Stimulated activated naive CD8-positive, alpha-beta T cell treated with anti-CD3 and anti-CD28 coated beads, Interleukin-15, Interleukin-2, amounts not matched to agents 100 U/mL and 50 U/mL, for 24 hours (primary cell): ENCODE results near the gene JMJD1C.
A peak's percentile ranks its signal among the peaks of the same experiment; 100 is the strongest.
"Not testable (repeated sequence)": the region's sequence is repeated elsewhere in the genome, so short reads cannot be mapped to it uniquely, and the experiment has no call there.

Experiments used
- ATAC-seq: fragments of 150-1000 bp; cut with Tn5 transposase; one replicate; pipeline ENCODE4 v1.10.0; 2021
- DNase-seq: peaks from one replicate; pipeline ENCODE4 v3.0.0; 2021

Gene JMJD1C

DNA sequence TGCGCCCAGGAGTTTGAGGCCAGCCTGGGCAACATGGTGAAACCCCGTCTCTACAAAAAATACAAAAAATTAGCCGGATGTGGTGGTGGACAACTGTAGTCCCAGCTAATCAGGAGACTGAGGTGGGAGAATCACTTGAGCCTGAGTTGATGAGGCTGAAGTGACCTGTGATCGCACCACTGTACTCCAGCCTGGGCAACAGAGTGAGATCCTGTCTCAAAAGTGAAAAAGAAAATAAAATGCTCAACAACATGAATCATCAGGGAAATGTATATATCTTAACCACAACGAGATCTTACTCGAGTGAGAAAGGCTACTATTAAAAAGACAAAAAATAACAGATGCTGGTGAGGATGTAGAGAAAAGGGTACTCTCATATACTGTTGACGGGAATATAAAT is 72.7 kb downstream of the JMJD1C start:
- ATAC-seq (no peak), DNase-seq (no peak)

DNA sequence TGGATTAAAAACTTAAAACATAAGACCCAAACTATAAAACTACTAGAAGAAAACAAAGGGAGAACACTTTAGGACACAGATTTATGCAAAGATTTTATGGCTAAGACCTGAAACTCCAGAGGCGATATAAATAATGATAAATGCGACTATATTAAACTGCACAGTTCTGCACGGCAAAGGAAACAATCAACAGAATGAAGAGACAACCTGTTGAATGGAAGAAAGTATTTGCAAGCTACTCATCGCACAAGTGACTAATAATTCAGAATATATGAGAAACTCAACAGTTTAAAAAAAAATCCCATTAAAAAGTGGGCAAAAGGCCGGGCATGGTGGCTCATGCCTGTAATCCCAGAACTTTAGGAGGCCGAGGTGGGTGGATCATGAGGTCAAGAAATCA is 73.6 kb downstream of the JMJD1C start:
- ATAC-seq (no peak), DNase-seq (no peak)

DNA sequence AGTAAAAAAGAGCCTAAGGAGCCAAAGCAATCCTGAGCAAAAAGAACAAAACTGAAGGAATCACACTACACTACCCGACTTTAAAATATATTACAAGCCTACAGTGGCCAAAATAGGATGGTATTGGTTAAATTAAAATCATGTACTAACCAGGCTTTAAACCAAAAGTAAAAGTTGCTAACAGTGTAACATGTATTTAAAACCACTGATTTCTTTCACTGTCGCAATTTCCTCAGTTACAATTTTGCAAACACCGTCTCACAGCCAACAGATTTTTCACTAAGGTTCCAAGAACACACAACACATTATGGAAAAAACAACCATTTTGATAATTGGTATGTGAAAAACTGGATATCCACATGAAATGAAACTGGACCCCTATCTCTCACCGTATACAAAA is 74.0 kb downstream of the JMJD1C start:
- ATAC-seq (no peak), DNase-seq (no peak)

DNA sequence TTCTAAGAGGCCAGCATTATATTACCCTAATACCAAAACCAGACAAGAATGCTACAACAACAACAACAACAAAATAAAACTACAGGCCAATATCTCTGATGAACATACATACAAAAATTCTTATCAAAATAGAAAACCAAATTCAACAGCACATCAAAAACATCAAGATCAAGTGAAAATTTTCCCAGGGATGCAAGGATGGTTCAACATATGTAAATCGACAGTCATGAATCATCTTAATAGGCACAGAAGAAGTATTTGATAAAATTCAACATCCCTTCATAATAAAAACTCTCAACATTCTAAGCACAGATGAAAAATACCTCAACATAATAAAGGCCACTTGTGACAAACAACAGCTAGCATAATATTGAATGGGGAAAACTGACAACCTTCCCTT is 75.3 kb downstream of the JMJD1C start:
- DNase-seq (no peak), ATAC-seq (no peak)

DNA sequence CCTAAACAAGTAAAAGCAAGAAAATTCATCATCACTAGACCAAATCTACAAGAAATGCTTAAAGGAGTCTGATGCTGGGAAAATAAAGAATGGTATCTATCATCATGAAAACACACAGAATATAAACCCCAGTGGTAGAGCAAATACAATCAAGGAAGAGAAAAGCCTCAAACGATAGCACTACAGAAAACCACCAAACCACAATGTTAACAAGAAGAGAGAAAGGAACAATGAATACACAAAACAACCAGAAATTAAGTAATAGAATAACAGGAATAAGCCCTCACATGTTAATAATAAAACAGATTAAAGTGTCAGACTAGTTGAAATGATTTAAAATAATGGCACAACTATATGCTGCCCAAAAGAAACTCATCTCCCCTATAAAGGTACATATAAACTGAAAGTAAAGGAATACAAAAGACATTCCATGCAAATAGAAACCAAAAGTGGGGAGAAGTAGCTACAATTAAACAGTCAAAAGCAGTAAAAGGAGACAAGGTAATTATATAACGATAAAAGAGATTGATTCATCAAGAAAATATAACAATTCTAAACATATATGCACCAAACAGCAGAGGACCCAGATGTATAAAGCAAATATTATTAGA is 77.3 kb downstream of the JMJD1C start:
- DNase-seq, result no peak
- ATAC-seq, result no peak

DNA sequence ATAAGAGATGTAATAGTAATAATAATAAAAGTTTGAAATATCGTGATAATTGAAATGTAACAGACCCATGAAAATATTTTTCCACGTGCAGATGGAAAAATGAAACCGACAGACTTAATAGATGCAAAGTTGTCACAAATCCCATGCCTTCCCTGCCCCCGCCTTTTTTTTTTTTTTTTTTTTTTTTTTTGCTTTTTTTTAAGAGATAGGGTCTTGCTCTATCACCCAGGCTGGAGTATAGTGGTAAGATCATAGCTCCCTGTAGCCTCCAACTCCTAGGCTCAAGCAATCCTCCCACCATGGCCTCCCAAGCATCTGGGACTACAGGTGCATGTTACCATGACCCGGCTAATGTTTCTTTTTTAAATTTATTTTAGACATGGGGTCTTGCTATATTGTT is 80.5 kb downstream of the JMJD1C start:
- no peak for DNase-seq
- no peak for ATAC-seq

DNA sequence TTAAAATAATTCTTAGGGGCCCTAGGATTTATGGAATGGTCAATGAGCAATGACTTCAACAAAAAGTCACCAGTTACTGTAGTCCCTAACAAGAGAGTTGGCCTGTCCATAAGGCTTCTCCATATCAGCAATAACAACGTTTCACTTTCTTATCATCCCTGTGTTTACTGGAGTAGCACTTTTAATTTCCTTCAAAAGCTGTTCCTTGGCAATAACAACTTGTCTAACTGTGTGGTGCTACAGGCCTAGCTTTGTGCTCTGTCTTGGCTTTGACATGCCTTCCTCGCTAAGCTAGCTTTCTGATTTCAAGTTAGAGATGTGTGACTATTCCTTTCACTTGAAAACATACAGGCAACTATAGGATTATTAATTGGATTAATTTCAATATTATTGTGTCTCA is 81.1 kb downstream of the JMJD1C start:
- ATAC-seq (no peak), DNase-seq (no peak)

DNA sequence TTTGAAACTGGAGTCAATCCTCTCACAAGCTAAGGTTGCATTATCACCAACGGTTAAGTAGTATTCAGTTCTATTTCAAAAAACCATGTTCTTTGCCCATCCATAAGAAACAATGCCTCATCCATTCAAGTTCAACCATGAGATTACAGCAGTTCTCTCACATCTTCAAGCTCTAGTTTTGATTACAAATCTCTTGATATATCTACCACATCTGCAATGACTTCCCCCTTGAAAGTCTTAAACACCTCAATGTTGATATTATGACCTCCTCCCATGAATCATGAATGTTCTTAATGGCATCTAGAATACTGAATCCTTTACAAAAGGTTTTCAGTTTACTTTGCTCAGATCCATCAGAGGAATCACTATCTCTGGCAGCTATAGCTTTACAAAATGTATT is 81.8 kb downstream of the JMJD1C start:
- no peak for ATAC-seq

DNA sequence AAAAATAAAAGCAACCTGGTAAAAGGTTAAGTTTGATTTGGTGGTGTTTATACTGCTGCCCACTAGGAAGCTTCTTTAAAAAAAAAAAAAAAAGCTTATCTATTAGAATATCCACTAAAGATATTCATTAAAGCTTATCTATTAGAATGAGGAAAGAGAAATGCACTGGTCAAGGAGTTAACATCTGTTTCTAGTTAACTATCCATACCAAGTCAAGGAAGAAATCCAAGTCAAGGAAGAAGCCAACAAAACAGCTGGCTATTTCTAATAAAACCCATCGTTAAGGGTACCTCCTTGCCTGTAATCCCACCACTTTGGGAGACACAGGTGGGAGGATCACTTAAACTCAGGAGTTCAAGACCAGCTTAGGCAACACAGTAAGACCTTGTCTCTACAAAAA is 82.6 kb downstream of the JMJD1C start:
- ATAC-seq, result no peak
- DNase-seq, result no peak

More for the DNA sequence above, 81.8 kb downstream of the JMJD1C start:
- DNase-seq, result no peak

DNA sequence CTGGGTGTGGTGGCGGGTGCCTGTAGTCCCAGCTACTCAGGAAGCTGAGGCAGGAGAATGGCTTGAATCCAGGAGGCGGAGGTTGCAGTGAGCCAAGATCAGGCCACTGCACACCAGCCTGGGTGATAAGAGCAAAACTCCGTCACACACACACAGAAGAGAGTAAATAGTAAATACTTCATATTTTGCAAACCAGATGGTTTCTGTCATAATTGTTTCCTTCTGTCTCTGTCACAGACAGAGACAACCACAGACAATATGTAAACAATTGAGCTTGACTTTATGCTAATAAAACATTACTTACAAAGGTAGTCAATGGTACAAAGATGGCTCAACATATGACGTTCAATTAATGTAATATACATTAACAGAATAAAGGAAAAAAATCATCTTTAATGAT is 83.7 kb downstream of the JMJD1C start:
- ATAC-seq, result no peak
- no peak for DNase-seq

DNA sequence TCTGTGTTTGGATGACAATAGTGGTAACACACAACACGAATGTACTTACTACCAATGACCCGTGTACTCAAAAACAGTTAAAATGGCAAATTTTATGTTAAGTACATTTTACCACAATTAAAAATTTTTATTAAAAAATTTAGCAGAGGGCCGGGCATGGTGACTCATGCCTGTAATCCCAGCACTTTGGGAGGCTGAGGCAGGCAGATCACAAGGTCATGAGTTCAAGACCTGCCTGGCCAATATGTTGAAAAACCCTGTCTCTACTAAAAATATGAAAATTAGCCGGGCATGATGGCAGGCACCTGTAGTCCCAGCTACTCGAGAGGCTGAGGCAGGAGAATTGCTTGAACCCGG is 88.5 kb downstream of the JMJD1C start:
- DNase-seq, ATAC-seq: not testable (repeated sequence)

DNA sequence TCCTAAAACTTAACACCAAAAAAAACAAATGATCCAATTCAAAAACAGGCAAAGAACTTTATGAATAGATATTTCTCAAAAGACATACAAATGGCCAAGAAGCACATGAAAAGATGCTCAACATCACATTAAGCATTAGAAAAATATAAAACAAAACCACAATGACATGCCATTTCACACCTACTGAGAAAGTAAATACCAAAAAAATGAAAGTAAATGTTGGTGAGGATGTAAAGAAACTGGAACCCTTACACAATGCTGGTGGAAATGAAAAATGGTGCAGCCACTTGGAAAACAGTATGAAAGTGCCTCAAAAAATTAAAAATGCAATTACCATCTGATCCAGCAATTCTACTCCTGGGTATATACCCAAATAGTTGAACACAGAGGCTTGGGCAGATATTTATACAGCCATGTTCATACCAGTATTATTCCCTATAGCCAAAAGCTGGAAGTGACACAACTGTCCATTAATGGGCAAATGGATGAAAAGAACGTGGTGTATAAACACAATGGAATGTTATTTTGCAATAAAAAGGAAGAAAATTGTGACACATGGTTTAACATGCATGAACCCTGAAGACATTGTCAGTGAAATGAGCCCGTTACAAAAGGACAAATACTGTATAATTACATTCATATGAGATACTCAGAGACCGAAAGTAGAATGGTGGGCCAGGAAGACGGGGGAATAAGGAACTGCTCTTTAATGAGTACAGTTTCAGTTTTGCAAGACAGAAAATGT is 89.0 kb downstream of the JMJD1C start:
- ATAC-seq (no peak), DNase-seq (no peak)

DNA sequence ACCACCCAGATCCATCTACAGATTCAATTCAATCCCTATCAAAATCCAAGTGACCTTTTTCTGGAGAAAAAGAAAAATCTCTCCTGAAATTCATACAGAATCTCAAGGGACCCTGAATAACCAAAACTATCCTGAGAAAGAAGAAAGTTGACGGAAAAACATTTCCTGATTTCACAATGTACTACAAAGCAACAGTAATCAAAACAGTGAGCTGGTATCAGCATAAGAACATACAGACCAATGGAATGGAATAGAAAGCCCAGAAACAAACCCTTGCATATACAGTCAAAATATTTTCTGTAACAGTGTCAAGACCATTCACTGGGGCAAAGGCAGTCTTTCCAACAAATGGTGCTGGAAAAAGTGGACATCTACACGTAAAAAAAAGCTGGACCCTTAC is 89.9 kb downstream of the JMJD1C start:
- no peak for DNase-seq

DNA sequence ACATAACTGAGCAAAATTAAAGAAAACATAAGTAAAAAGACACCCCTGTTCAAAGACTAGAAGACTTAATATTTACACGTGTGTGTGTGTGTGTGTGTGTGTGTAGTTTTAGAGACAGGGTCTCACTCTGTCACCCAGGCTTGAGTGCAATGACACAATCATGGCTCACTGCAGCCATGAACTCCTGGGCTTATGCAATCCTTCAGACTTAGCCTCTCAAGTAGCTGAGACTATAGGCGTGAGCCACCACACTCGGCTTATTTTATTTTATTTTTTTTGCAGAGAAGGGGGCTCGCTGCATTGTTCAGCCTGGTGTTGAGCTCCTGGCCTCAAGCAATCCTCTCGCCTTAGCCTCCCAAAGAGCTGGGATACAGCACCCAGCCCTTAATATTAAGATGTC is 90.3 kb downstream of the JMJD1C start:
- ATAC-seq, result no peak
- no peak for DNase-seq

More for the DNA sequence above, 89.9 kb downstream of the JMJD1C start:
- no peak for ATAC-seq

DNA sequence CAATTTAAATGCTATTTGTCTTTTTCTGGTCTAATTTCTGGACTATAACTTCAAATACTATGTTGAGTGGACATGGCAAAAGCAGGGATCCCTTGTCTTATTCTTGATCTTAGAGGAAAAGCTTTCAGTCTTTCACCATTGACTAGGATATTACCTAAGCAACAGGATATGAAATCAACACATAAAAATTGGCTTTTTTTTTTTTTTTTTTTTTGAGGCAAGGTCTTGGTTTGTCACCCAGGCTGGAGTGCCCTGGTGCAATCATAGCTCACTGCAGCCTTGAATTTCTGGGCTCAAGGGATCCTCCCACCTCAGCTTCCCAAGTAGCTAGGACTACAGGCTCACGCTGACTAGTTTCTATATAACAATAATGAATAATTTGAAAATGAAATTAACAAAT is 90.8 kb downstream of the JMJD1C start:
- no peak for DNase-seq
- no peak for ATAC-seq

DNA sequence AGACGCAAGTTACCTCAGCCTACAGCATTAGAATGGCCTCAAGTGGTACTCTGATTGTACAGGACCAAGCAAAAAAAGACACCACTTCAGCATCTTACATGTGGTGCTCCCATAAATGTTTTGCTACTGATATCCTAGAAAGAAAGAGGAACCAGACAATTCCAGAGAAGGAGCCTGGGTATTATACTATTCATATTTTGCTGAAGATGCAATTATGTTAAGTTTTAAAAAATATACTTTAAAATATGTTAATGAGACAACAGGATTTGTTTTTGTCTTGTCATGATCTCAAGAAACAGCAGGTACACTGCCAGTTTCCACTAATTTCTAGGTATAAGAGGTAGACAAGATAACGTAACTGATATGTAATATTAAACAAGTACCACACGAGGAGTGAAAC is 92.6 kb downstream of the JMJD1C start:
- no peak for ATAC-seq
- no peak for DNase-seq

DNA sequence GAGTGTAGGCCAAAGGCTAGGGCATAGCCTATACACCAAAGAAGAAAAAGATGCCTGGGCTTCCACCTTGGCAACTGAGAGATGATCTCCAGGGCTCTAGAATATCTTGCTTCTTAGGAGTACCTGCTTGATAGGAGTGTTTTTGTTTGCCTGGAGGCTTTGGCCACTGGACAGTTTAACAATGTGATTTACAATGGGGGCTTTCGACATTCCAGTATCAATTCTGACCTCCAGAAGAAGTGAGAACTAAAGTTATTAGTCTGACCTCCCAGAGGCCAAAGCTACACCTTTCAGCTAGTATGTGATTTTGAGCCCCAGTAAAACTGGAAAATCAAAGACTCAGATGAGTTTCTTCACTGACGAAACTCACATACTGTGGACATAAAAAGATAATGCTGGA is 96.1 kb downstream of the JMJD1C start:
- ATAC-seq, result no peak
- no peak for DNase-seq

DNA sequence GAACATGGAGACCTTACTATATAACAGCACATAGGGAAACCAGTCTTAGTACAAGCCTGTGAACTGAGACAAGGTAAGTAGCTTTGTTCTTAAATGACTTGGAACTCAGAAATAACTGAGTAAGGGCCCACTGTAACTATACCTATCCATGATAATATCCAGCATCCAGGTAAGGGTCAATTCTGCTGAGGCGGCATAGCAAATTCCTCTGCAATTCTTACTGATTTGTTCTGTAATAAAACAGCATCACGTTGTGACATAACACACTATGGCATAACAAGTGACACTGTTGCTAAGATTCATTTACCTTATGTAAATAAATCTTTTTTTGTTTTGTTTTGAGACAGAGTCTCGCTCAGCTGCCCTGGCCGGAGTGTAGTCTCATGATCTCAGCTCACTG is 97.4 kb downstream of the JMJD1C start:
- ATAC-seq (no peak), DNase-seq (no peak)

DNA sequence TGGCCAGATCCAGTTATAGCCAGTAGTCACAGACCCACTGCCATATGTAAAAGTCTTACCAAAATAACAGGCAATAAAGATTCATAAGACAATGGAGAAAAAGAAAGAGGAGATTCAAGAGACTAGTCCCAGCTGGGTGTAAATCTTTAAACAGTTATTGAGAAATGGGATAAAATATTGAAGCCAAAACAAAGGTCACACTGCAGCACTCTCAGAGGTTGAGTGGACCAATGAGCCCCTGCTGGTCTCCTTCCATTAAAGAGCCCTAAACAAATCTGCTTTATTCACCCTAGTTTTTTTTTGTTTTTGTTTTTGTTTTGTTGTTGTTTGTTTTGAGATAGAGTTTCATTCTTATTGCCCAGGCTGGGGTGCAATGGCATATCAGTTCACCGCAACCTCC is 98.8 kb downstream of the JMJD1C start:
- no peak for DNase-seq
- ATAC-seq, result no peak

DNA sequence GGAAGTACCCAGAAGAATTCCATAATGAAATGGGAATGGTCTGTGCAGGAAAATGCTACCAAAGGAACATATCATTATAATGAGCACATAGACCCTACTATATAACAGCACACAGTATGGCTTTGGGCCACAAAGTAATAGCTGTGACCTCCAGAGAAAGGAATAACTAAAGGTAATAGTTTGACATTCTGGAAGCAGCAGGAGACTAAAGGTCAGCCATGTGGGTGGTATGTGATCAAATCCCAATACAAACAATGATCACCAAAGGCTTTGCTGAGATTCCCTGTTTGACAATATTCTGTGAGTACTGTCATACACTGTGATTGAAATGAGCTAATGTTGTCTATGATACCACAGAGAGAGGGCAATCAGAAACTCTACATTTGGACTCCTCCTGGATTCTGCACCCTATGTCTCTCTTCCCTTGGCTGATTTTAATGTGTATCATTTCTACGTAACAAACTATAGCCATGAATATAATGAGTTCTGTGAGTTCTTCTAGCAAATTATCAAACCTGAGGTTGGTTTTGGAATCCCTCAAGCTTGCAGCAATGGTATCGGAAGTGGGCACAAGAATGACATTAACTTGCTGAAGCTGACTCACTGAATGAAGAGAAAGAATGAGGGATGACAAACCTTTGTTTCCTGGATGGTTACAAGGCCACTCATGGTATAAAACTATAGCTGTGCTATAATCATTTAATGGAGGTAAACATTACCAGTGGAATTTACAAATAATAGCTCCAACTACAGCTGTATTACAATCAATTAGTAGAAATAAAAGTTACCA is 99.6 kb downstream of the JMJD1C start:
- DNase-seq (no peak), ATAC-seq (no peak)

DNA sequence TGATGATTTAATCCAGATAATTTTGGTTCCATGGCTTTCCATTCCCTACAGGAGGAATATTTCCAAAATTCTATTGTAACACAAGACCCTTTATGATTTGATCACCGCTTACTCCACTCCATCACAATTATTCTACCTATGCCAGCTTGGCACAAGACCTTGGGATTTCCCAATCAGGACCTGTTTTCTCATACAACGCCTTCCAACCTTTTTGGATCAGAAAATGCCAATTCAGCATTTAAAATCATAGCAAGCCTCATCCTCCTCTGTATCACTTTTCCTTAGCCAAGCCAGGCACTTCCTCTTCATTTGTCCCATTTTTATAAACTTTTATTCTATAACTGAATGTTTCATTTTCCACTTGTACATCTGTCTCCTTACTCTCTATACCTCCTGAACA is 100.9 kb downstream of the JMJD1C start:
- DNase-seq (no peak), ATAC-seq (no peak)

DNA sequence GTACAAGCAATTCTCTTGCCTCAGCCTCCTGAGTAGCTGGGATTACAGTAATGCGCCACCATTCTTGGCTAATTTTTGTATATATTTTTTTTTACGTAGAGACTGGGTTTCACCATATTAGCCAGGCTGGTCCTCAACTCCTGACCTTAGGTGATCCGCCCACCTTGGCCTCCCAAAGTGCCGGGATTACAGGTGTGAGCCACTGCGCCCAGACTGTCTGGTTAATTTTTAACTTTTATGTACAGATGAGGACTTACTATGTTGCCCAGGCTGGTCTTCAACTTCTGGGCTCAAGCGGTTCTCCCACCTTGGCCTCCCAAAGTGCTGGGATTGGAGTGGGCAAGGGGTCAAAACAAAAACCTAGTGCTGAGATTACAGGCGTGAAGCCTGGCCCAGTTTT is 101.8 kb downstream of the JMJD1C start:
- ATAC-seq (no peak), DNase-seq (no peak)

DNA sequence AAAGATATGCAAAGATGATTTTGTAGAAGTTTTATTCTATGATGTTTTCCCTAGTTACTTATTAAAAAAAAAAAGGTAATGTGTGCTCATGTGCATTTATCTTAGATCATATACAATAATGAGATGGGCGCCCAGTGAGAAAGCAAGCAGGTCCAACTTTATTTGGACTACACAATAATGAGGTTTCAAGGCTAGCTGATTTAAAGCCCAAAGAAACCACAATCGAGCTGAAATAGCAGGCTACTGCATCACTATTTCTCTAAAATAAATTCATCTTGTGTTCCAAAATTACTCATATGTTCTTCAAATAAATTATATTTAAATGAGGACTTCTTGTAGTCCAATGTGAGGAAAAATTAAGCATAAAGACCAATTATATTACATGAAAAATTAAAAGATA is 110.1 kb downstream of the JMJD1C start:
- ATAC-seq (no peak), DNase-seq (no peak)

DNA sequence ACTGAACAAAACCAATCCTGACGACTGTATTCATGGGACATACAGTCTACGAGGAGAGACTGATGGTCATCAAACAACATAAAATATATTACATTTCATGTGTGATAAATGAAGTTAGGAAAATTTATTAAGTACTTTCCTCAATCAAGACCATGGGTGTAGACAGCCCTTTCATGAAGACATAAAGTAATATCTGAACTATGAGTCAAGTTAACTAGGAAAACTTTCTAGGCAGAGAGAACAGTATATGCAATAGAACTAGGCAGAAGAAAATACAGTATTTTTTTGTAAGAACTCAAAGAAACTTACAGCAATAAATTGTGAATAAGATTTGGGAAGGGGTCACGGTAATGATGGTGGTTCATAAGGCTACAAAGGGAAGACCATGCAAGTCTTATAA is 112.8 kb downstream of the JMJD1C start:
- DNase-seq, result no peak
- ATAC-seq, result peak; percentile 44
